Activated CD4-positive, alpha-beta T cell treated with anti-CD3 and anti-CD28 coated beads, Interleukin-2, amount 50 U/mL, for 1 hour (primary cell): Measurements from ENCODE around the gene ADK.
"Not testable (repeated sequence)": the region's sequence is repeated elsewhere in the genome, so short reads cannot be mapped to it uniquely, and the experiment has no call there.

Source experiments
- DNase-seq: peaks from one replicate; pipeline ENCODE4 v3.0.0-alpha.2; 2020

Gene ADK

GRCh38 chr10:74150990-74151878, at the start of gene ADK:
Gene ADK (plus strand): TSS chr10:74151221. CDS start chr10:74151279, 58 bp downstream.
- DNase-seq: peak; percentile 100

- no peak for DNase-seq
Measured at GRCh38 chr10:74103560-74104258, 47.3 kb upstream of the ADK start.

- no peak for DNase-seq
Measured at GRCh38 chr10:74104480-74104879, 46.5 kb upstream of the ADK start.

DNA sequence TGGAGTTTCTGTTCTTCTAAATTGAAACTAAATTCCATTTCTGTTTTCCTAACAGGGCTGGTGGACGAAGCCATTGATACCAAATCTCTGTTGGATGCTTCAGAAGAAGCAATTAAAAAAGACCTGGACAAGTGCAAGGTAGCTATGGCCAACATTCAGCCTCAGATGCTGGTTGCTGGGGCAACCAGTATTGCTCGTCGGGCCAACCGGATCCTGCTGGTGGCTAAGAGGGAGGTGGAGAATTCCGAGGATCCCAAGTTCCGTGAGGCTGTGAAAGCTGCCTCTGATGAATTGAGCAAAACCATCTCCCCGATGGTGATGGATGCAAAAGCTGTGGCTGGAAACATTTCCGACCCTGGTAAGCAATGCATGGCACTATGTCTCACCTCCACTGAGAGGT, 46.0 kb upstream of the ADK start:
- no peak for DNase-seq

DNA sequence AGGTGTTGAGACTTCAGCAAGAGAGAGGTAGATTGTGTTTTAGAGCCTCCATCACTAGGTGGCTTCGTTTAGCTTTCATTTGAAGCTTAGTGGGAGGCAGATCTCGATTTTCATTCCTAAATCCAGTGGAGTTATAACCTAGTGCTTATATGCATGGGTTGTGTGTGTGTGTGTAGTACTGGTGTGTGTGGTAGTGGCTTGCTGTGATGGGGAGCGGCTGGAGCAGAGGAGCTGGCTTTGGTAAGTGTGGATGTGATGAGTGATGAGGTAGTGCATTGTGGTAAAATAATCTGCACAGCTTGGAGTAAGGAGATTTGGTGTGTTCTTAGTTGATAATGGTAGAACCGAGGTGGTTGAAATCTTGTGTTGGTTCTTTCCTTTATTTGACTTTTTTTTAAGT, 43.6 kb upstream of the ADK start:
- no peak for DNase-seq

DNA sequence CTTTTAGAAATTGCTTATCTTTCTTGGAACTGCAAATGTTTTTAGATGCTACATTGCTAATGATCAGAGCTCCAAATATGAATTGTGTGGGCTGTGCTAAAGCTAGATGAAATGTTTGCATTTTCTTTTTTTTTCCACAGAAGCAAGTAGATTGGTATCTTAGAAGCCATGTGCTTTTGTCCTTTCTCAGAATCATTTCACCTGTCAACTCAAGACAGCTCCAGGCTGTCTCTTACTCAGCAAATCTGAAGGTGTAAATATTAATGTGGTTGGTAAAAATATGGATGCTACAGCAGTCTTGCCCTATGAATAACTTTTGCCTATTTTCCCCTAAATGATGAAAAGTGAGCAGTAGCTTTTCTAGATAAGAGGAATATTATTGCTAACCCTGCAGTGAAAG, 41.6 kb upstream of the ADK start:
- no peak for DNase-seq

- DNase-seq: no peak
Measured at GRCh38 chr10:74110120-74110519, 40.9 kb upstream of the ADK start.

GRCh38 chr10:74111799-74112198, 39.2 kb upstream of the ADK start:
- no peak for DNase-seq

DNA sequence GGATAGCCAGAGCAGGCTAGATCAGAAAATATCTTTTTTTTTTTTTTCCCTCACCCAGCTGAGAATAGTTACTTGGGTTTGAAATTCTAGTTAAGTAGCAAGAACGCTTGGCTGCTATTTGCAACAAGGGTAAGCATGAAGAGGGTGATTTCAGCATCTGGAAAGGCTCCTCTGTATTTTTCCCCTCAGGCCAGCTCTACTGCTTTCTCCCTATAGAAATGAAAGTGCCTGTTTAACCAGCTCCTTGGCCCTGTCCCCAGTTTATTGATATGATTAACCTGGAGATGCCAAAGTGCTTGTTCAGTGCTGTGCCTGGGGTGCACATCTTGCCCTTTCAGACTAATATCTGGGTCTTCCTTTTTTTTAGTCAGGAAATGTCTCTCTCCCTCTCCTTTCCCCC, 37.5 kb upstream of the ADK start:
- no peak for DNase-seq

DNA sequence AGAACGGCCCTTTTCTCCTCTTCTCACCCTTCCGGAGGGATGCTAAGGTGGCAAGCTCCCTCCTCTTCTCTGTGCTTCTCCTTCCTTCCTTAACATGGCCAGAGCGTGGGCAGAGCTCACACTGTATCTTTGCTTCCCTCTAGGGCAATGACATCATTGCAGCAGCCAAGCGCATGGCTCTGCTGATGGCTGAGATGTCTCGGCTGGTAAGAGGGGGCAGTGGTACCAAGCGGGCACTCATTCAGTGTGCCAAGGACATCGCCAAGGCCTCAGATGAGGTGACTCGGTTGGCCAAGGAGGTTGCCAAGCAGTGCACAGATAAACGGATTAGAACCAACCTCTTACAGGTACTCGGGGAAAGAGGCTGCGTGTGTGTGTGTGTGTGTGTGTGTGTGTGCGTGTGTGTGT, 37.0 kb upstream of the ADK start:
- DNase-seq: no peak

DNA sequence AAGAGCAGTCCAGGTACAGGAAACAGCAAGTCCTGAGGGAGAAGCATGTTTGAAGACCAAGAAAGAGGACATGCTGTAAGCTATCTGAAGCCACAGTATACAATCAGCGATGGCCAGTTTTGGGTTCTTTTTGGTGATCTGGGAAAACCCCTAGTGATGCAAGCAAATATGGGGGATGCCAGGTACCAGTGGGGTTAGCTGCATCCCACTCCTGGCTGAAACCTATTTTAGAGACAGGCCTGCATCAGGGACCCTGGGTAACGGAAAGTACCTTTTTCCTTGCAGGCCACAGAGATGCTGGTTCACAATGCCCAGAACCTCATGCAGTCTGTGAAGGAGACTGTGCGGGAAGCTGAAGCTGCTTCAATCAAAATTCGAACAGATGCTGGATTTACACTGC, 33.3 kb upstream of the ADK start:
- no peak for DNase-seq

DNA sequence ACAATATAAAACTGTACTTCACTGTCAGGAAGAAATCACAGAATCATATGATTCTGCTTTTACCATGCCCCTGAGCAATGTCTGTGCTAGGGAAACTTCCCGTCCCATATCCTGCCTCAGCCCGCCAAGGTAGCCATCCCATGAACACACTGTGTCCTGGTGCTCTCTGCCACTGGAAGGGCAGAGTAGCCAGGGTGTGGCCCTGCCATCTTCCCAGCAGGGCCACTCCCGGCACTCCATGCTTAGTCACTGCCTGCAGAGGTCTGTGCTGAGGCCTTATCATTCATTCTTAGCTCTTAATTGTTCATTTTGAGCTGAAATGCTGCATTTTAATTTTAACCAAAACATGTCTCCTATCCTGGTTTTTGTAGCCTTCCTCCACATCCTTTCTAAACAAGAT, 32.2 kb upstream of the ADK start:
- no peak for DNase-seq

DNA sequence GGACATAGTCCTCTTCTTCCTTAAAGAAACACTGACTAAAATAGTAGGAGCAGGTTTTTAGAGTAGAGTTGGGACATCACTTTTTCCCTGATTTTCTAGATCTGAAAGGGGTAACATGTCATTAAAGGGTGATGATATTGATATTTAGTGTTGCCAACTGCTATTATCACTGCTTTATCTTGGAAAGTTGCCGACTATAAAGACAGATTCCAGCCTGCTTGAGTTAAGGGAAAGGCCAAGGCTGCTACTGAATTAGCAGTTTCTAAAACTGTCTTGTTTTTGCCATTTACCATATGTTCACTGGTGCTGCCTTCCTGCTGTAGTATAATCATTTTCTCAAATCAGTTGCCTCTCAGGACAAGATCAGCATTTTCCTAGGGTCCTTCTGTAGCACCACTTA, 30.1 kb upstream of the ADK start:
- DNase-seq: no peak

- DNase-seq: no peak
Measured at GRCh38 chr10:74121368-74121767, 29.7 kb upstream of the ADK start.

GRCh38 chr10:74122060-74122459, 29.0 kb upstream of the ADK start:
- DNase-seq: no peak

DNA sequence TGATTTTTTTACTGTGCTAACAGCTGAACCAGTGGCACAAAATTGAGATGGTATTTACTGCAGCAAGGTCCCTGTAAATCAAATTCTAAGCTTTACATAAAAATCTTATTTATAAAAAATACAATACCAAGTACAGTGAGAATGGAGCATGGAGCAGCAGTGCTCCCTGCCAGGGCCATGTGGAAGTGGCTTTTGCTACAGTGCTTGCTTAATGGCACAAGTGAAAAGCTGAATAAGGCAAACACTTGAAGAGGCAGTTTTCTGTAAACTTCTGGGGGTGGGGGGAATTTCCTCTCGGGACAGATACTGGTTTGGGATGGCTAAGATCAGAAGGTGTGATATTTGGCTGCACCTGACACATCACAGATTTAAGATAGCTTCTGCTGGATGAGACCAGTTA, 27.9 kb upstream of the ADK start:
- DNase-seq: no peak

DNA sequence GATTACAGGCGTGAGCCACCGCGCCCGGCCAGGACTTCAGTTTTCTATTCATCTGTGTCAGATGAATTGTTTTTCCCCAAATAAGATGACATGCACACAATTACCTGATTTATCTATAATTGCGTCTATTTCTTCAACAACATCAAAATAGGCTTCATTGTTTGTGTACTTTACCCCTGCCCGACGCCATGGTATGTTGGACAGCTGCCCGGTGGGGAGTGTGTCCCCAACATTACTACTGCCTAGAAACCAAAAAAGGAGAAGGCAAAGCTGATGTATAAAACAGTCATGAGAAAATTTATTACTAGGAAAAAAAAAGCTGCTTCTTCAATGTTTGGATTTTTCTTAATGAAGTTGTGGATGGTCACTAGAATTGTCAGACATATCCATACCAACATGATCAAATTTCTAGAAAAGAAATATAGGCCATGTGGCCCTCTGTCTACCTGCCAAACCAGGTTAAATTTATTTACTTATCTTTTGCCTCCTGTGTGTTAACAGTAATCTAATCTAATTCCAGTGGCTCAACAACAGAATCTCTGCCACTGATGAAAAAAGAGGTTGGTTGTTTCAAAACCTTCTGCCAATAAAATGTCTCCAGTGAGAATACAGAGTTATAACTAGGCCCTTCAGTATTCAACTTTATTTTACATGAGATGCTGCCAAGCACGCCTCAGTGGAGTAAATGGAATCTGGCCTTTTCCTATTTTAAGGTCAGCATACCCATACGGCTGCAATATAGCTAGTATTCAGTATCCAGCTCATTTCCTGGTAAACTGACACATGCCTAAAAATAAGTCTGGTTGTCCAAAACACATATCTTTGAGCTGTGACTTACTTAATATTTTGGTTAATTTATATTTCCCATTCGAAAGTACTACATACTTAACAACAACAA, 16.8 kb upstream of the ADK start:
- no peak for DNase-seq

GRCh38 chr10:74135452-74135851, 15.6 kb upstream of the ADK start:
- no peak for DNase-seq

- no peak for DNase-seq
Measured at GRCh38 chr10:74137992-74138391, 13.0 kb upstream of the ADK start.

DNA sequence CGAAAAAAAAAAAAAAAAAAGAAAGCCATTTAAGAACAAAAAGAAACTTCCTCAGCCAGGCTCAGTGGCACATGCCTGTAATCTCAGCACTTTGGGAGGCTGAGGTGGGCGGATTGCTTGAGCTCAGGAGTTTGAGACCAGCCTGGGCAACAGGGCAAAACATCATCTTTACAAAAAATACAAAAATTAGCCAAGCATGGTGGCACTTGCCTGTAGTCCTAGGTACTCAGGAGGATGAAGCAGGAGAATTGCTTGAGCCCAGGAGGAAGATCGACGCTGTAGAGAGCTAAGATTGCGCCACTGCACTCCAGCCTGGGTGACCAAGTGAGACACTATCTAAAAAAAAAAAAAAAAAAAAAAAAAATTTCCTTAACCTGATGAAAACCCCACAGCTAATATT, 12.4 kb upstream of the ADK start:
- DNase-seq: not testable (repeated sequence)

DNA sequence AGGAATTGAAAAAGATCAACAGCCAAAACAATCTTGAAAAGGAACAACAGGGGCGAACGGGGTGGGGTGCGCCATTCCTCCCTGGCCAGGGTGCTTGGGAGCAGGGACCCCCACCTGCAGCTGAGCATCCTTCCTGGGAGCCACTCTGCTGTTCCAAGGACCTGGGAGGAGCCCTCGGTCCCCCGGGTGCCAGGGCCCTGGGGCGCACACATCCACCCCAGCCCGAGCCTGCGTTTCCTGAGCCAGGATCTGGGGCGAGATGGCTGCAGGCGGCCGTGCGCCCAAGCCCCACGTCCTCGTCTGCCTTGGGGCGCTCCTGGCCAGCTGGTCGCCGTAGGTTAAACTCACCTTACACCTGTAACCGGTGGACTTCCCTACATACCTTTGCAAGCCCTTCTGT, 11.0 kb upstream of the ADK start:
- no peak for DNase-seq

DNA sequence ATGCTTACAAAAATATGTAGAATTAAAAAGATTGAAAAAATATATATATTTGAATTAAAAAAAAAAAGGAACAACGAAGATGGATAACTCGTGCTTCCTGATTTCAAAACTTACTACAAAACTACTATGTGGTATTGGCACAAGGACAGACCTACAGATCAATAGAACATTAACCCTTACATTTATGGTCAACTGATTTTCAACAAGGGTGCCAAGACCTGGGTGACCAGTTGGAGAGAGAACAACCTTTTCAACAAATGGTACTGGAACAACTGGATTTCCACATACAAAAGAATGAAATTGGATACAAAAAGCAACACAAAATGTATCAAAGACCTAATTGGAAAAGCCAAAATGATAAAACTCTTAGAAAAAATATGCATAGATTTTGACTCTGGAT, 10.5 kb upstream of the ADK start:
- DNase-seq: no peak

DNA sequence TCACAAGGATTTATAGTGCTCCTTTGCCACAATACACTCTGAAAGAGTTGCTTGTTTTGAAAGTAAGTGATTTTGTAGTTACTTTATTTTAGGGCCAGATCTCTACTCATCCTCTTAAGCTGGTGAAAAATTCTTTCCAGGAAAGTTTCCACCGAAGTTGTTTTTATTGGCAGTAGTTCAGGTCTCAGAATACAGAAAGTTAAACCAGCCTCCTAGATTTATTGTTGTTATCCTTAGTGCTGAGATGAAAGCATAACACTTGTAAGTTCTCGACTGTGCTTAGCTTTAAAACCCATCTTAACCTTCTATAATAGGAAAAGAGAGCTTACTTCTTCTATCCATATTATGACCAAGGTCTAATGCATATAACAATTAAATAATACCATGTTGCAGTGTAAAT, 5.9 kb upstream of the ADK start:
- no peak for DNase-seq
